WTC11 (cell line): ENCODE results near the gene CAMTA1. TPM values are rescaled to one million over a fixed set of nuclear protein-coding genes. Genes with fewer than 3 reads are reported as not detected.
A peak's percentile ranks its signal among the peaks of the same experiment; 100 is the strongest.
"Not testable (repeated sequence)": the region's sequence is repeated elsewhere in the genome, so short reads cannot be mapped to it uniquely, and the experiment has no call there.

Source experiments
- ATAC-seq: fragments of 200-7000 bp; cut with Tn5 transposase; 2 replicates; pipeline ENCODE4 v1.10.0; 2021; ENCODE audit warnings: mild to moderate bottlenecking, moderate library complexity
- CTCF ChIA-PET: fragments of 300-600 bp; sonication (Branson Sonifier 250); formaldehyde crosslinking; loops from one replicate; lab custom pipeline; 2021; ENCODE audit warnings: antibody characterized with exemption; lab: Charles Lee
- POLR2A ChIA-PET: fragments of 350-600 bp; sonication (Branson Sonifier 250); formaldehyde crosslinking; loops from one replicate; lab custom pipeline; 2021; ENCODE audit warnings: antibody characterized with exemption; lab: Charles Lee
- DNase-seq: peaks from one replicate; pipeline ENCODE4 v3.0.0; 2021; ENCODE audit warnings: low spot score
- H3K27ac Mint-ChIP-seq: 2 replicates; pipeline ENCODE4 v1.8.0; 2021; ENCODE audit warnings: mixed read lengths
- H3K27me3 Mint-ChIP-seq: 2 replicates; pipeline ENCODE4 v1.8.0; 2021; ENCODE audit warnings: low read depth, mild to moderate bottlenecking, moderate library complexity, mixed read lengths
- H3K36me3 Mint-ChIP-seq: 2 replicates; pipeline ENCODE4 v1.8.0; 2021; ENCODE audit warnings: mixed read lengths
- H3K4me1 Mint-ChIP-seq: 2 replicates; pipeline ENCODE4 v1.8.0; 2022; ENCODE audit warnings: mixed read lengths
- H3K4me3 Mint-ChIP-seq: 2 replicates; pipeline ENCODE4 v1.8.0; 2021; ENCODE audit warnings: mild to moderate bottlenecking, moderate library complexity, mixed read lengths
- H3K9me3 Mint-ChIP-seq: 2 replicates; pipeline ENCODE4 v1.8.0; 2021; ENCODE audit warnings: mixed read lengths
- E2F4 ChIP-seq: sonication (generic); formaldehyde crosslinking; IDR thresholded peaks from 2 replicates; pipeline ENCODE4 v1.8.1; 2022; ENCODE audit warnings: low read depth, mild to moderate bottlenecking, moderate library complexity, missing genetic modification reagents, borderline replicate concordance
- ELF4 ChIP-seq: sonication (generic); formaldehyde crosslinking; IDR thresholded peaks from 2 replicates; pipeline ENCODE4 v1.8.1; 2022; ENCODE audit warnings: low read depth, mild to moderate bottlenecking, moderate library complexity, missing genetic modification reagents
- EMX1 ChIP-seq: fragments of 250-450 bp; sonication (Bioruptor Pico); IDR thresholded peaks from 2 replicates; pipeline ENCODE4 v1.8.0; 2021; ENCODE audit warnings: mild to moderate bottlenecking
- HMGA2 ChIP-seq: fragments of 250-450 bp; sonication (Bioruptor Pico); IDR thresholded peaks from 2 replicates; pipeline ENCODE4 v1.4.0; 2021; ENCODE audit warnings: mild to moderate bottlenecking, moderate library complexity
- JUN ChIP-seq: sonication (generic); formaldehyde crosslinking; IDR thresholded peaks from 2 replicates; pipeline ENCODE4 v1.8.0; 2023; ENCODE audit warnings: mild to moderate bottlenecking, missing genetic modification reagents
- OVOL2 ChIP-seq: fragments of 250-450 bp; sonication (Bioruptor Pico); IDR thresholded peaks from 2 replicates; pipeline ENCODE4 v1.9.0; 2021; ENCODE audit warnings: mild to moderate bottlenecking, borderline replicate concordance
- PRDM15 ChIP-seq: sonication (generic); formaldehyde crosslinking; IDR thresholded peaks from 2 replicates; pipeline ENCODE4 v1.8.0; 2022; ENCODE audit warnings: missing genetic modification reagents
- SMAD3 ChIP-seq: sonication (generic); formaldehyde crosslinking; IDR thresholded peaks from 2 replicates; pipeline ENCODE4 v1.8.0; 2022; ENCODE audit warnings: missing genetic modification reagents, mild to moderate bottlenecking, borderline replicate concordance
- STAT6 ChIP-seq: sonication (generic); formaldehyde crosslinking; conservative IDR thresholded peaks from 2 replicates; pipeline ENCODE4 v1.8.1; 2023; ENCODE audit warnings: mild to moderate bottlenecking, low read depth, missing genetic modification reagents, moderate library complexity
- USF1 ChIP-seq: sonication (generic); formaldehyde crosslinking; IDR thresholded peaks from 2 replicates; pipeline ENCODE4 v1.8.0; 2022; ENCODE audit warnings: mild to moderate bottlenecking, missing genetic modification reagents
- USF2 ChIP-seq: sonication (generic); formaldehyde crosslinking; IDR thresholded peaks from 2 replicates; pipeline ENCODE4 v1.8.1; 2023; ENCODE audit warnings: mild to moderate bottlenecking, missing genetic modification reagents, moderate library complexity
- ZNF219 ChIP-seq: sonication (generic); formaldehyde crosslinking; IDR thresholded peaks from 2 replicates; pipeline ENCODE4 v1.8.0; 2023; ENCODE audit warnings: missing genetic modification reagents, mild to moderate bottlenecking, borderline replicate concordance
- ZNF263 ChIP-seq: sonication (generic); formaldehyde crosslinking; IDR thresholded peaks from 2 replicates; pipeline ENCODE4 v1.8.1; 2022; ENCODE audit warnings: low read depth, mild to moderate bottlenecking, moderate library complexity, missing genetic modification reagents
- ZNF396 ChIP-seq: fragments of 250-450 bp; sonication (Bioruptor Pico); IDR thresholded peaks from 2 replicates; pipeline ENCODE4 v1.8.0; 2021; ENCODE audit warnings: mild to moderate bottlenecking, moderate library complexity, borderline replicate concordance
- ZNF423 ChIP-seq: fragments of 250-450 bp; sonication (Bioruptor Pico); IDR thresholded peaks from 2 replicates; pipeline ENCODE4 v2.1.2; 2022; ENCODE audit warnings: mild to moderate bottlenecking, moderate library complexity
- total RNA-seq: library from RNA; stranded (reverse); gene quantifications from 3 replicates; pipeline ENCODE4 v1.2.3, GENCODE V29; 2021
- TF ChIP-seq, protein P1 (sequence below): sonication (generic); formaldehyde crosslinking; IDR thresholded peaks from 2 replicates; pipeline ENCODE4 v1.8.1; 2022; ENCODE audit warnings: low read depth, missing genetic modification reagents, borderline replicate concordance
- TF ChIP-seq, protein P2 (sequence below): fragments of 250-450 bp; sonication (Bioruptor Pico); IDR thresholded peaks from 2 replicates; pipeline ENCODE4 v1.9.0; 2021; ENCODE audit warnings: mild to moderate bottlenecking

Gene CAMTA1
- total RNA-seq, 1 experiment from 2014 or later, result 86.4 TPM

GRCh38 chr1:6742676-6743188, 42.5 kb upstream of the CAMTA1 start:
- H3K27me3 Mint-ChIP-seq, H3K27ac Mint-ChIP-seq, H3K4me3 Mint-ChIP-seq, H3K36me3 Mint-ChIP-seq, H3K4me1 Mint-ChIP-seq, H3K9me3 Mint-ChIP-seq, DNase-seq, ATAC-seq, POLR2A ChIA-PET: not testable (repeated sequence)
- TF ChIP-seq HMGA2 (CRISPR knock-in tag), result peak; percentile 90
- CTCF ChIA-PET, result interaction anchor here (0.8 to 1.5 kb wide), 3 partner anchors 11 to 18 kb away, joined by 3 to 6 read pairs (median 3); no protein-coding TSS in a partner anchor

GRCh38 chr1:6743189-6744101, 41.8 kb upstream of the CAMTA1 start:
- H3K27ac Mint-ChIP-seq, result no peak overlapping the region
- POLR2A ChIA-PET, result interaction anchor here (1.1 kb wide), 1 partner anchor 42 kb away, joined by 4 read pairs; the partner anchor contains the start of gene CAMTA1
- no peak for TF ChIP-seq OVOL2
- TF ChIP-seq SMAD3 (CRISPR knock-in tag), result no peak
- peak; percentile 85 for TF ChIP-seq USF2 (CRISPR knock-in tag)
- TF ChIP-seq USF1, result peak; percentile 75
- H3K27me3 Mint-ChIP-seq, result peaks cover 5% of the 10 kb centered on the region; the same call in 1 of the 2 replicates
- H3K4me1 Mint-ChIP-seq, result peaks cover 8% of the 10 kb centered on the region
- DNase-seq (peak; percentile 26), ATAC-seq (peak; percentile 80)
- CTCF ChIA-PET, result interaction anchor here (0.7 to 1.5 kb wide), 7 partner anchors 10 to 763 kb away, joined by 3 to 6 read pairs (median 3); partner anchors contain the start of gene DNAJC11
- H3K4me3 Mint-ChIP-seq, result no peak overlapping the region
- H3K9me3 Mint-ChIP-seq, result peaks cover 6% of the 10 kb centered on the region
- H3K36me3 Mint-ChIP-seq, result no peaks in the 10 kb centered on the region

- POLR2A ChIA-PET, result no interaction called here
- H3K27ac Mint-ChIP-seq, result no peak overlapping the region
- DNase-seq (no peak), ATAC-seq (no peak)
- CTCF ChIA-PET, result interaction anchor here (0.6 kb wide), 1 partner anchor 19 kb away, joined by 4 read pairs; no protein-coding TSS in a partner anchor
- H3K36me3 Mint-ChIP-seq, result no peaks in the 10 kb centered on the region
- no peak overlapping the region for H3K4me3 Mint-ChIP-seq
- peaks cover 14% of the 10 kb centered on the region for H3K9me3 Mint-ChIP-seq
- peaks cover 8% of the 10 kb centered on the region for H3K4me1 Mint-ChIP-seq
- H3K27me3 Mint-ChIP-seq, result peaks cover 17% of the 10 kb centered on the region
- no peak for TF ChIP-seq PRDM15 (CRISPR knock-in tag)
- TF ChIP-seq EMX1 (CRISPR knock-in tag), result no peak
- TF ChIP-seq ZNF423, result no peak
- TF ChIP-seq, protein P1, sequence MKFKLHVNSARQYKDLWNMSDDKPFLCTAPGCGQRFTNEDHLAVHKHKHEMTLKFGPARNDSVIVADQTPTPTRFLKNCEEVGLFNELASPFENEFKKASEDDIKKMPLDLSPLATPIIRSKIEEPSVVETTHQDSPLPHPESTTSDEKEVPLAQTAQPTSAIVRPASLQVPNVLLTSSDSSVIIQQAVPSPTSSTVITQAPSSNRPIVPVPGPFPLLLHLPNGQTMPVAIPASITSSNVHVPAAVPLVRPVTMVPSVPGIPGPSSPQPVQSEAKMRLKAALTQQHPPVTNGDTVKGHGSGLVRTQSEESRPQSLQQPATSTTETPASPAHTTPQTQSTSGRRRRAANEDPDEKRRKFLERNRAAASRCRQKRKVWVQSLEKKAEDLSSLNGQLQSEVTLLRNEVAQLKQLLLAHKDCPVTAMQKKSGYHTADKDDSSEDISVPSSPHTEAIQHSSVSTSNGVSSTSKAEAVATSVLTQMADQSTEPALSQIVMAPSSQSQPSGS (CRISPR knock-in tag), result no peak
- no peak for TF ChIP-seq STAT6 (CRISPR knock-in tag)
- no peak for TF ChIP-seq ZNF263 (CRISPR knock-in tag)
- no peak for TF ChIP-seq ZNF219 (CRISPR knock-in tag)
- TF ChIP-seq, protein P2, sequence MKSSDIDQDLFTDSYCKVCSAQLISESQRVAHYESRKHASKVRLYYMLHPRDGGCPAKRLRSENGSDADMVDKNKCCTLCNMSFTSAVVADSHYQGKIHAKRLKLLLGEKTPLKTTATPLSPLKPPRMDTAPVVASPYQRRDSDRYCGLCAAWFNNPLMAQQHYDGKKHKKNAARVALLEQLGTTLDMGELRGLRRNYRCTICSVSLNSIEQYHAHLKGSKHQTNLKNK (CRISPR knock-in tag), result no peak
- no peak for TF ChIP-seq E2F4
- no peak for TF ChIP-seq ZNF396 (CRISPR knock-in tag)
- no peak for TF ChIP-seq ELF4 (CRISPR knock-in tag)
- TF ChIP-seq JUN, result no peak
Measured at GRCh38 chr1:6745073-6745472, 40.2 kb upstream of the CAMTA1 start.
